Chondrocyte (in vitro differentiated cells): ENCODE results near the gene RUNX1. TPM values are rescaled to one million over a fixed set of nuclear protein-coding genes. Genes with fewer than 3 reads are reported as not detected.

Source experiments
- DNase-seq: peaks from one replicate; pipeline ENCODE4 v3.0.0; 2021; ENCODE audit warnings: mixed read lengths, low spot score
- H3K27ac Mint-ChIP-seq: one replicate; pipeline ENCODE4 v1.8.0; 2021; ENCODE audit warnings: mild to moderate bottlenecking, moderate library complexity, mixed read lengths; ENCODE audit not compliant: unreplicated experiment
- H3K27me3 Mint-ChIP-seq: 2 replicates; pipeline ENCODE4 v1.8.0; 2021; ENCODE audit warnings: low read depth, mixed read lengths
- H3K36me3 Mint-ChIP-seq: 2 replicates; pipeline ENCODE4 v1.8.0; 2021; ENCODE audit warnings: low read depth, mixed read lengths
- H3K4me1 Mint-ChIP-seq: 2 replicates; pipeline ENCODE4 v1.8.0; 2021; ENCODE audit warnings: low read depth, mild to moderate bottlenecking, mixed read lengths
- H3K4me3 Mint-ChIP-seq: one replicate; pipeline ENCODE4 v1.8.0; 2021; ENCODE audit warnings: mild to moderate bottlenecking, moderate library complexity, mixed read lengths; ENCODE audit not compliant: unreplicated experiment
- H3K9me3 Mint-ChIP-seq: 2 replicates; pipeline ENCODE4 v1.8.0; 2021; ENCODE audit warnings: low read depth, mixed read lengths
- CTCF ChIP-seq: fragments of 200-600 bp; sonication (generic); IDR thresholded peaks from 2 replicates; pipeline ENCODE4 v1.5.0; 2021; ENCODE audit warnings: antibody characterized with exemption, mild to moderate bottlenecking, moderate library complexity
- total RNA-seq: library from RNA; stranded (reverse); gene quantifications from 3 replicates; pipeline ENCODE4 v1.2.1, GENCODE V29; 2021

Gene RUNX1
- total RNA-seq, 1 donor from 2014 or later, result 37.9 TPM

GRCh38 chr21:35006771-35007170, 42.3 kb downstream of the RUNX1 start:
- H3K27ac Mint-ChIP-seq, result no peak overlapping the region
- H3K36me3 Mint-ChIP-seq, result no peaks in the 10 kb centered on the region
- H3K4me3 Mint-ChIP-seq, result no peak overlapping the region
- H3K9me3 Mint-ChIP-seq, result no peaks in the 10 kb centered on the region
- no peaks in the 10 kb centered on the region for H3K27me3 Mint-ChIP-seq
- H3K4me1 Mint-ChIP-seq, result peaks cover 12% of the 10 kb centered on the region
- no peak for TF ChIP-seq CTCF
- no peak for DNase-seq

GRCh38 chr21:35006248-35006647, 42.9 kb downstream of the RUNX1 start:
- no peaks in the 10 kb centered on the region for H3K36me3 Mint-ChIP-seq
- no peak overlapping the region for H3K4me3 Mint-ChIP-seq
- no peaks in the 10 kb centered on the region for H3K27me3 Mint-ChIP-seq
- no peak overlapping the region for H3K27ac Mint-ChIP-seq
- H3K9me3 Mint-ChIP-seq, result no peaks in the 10 kb centered on the region
- H3K4me1 Mint-ChIP-seq, result peaks cover 7% of the 10 kb centered on the region
- DNase-seq, result no peak
- TF ChIP-seq CTCF, result no peak

GRCh38 chr21:35005560-35006224, 43.4 kb downstream of the RUNX1 start:
- Mint-ChIP-seq H3K27me3 (no peaks in the 10 kb centered on the region), H3K9me3 (no peaks in the 10 kb centered on the region), H3K4me1 (peaks cover 6% of the 10 kb centered on the region), H3K27ac (no peak overlapping the region), H3K36me3 (no peaks in the 10 kb centered on the region), H3K4me3 (no peak overlapping the region)
- no peak for TF ChIP-seq CTCF
- DNase-seq, result no peak

- no peak for DNase-seq
- Mint-ChIP-seq H3K27ac (no peak overlapping the region), H3K27me3 (no peaks in the 10 kb centered on the region), H3K4me3 (no peak overlapping the region), H3K36me3 (no peaks in the 10 kb centered on the region), H3K4me1 (peaks cover 2% of the 10 kb centered on the region), H3K9me3 (no peaks in the 10 kb centered on the region)
- TF ChIP-seq CTCF, result no peak
Observed at GRCh38 chr21:35005077-35005476, 44.0 kb downstream of the RUNX1 start.

GRCh38 chr21:35004314-35004713, 44.8 kb downstream of the RUNX1 start:
- H3K27me3 Mint-ChIP-seq, result no peaks in the 10 kb centered on the region

More at GRCh38 chr21:35004314-35004713, 44.8 kb downstream of the RUNX1 start:
- no peaks in the 10 kb centered on the region for H3K9me3 Mint-ChIP-seq
- peaks cover 6% of the 10 kb centered on the region for H3K4me1 Mint-ChIP-seq
- H3K36me3 Mint-ChIP-seq, result no peaks in the 10 kb centered on the region
- DNase-seq, result no peak
- H3K4me3 Mint-ChIP-seq, result no peak overlapping the region
- no peak for TF ChIP-seq CTCF
- no peak overlapping the region for H3K27ac Mint-ChIP-seq
